ENCODE measurements around the gene LCAT.
A peak's percentile ranks its signal among the peaks of the same experiment; 100 is the strongest.
"Not testable (repeated sequence)": the region's sequence is repeated elsewhere in the genome, so short reads cannot be mapped to it uniquely, and the experiment has no call there.

Gene LCAT

DNA sequence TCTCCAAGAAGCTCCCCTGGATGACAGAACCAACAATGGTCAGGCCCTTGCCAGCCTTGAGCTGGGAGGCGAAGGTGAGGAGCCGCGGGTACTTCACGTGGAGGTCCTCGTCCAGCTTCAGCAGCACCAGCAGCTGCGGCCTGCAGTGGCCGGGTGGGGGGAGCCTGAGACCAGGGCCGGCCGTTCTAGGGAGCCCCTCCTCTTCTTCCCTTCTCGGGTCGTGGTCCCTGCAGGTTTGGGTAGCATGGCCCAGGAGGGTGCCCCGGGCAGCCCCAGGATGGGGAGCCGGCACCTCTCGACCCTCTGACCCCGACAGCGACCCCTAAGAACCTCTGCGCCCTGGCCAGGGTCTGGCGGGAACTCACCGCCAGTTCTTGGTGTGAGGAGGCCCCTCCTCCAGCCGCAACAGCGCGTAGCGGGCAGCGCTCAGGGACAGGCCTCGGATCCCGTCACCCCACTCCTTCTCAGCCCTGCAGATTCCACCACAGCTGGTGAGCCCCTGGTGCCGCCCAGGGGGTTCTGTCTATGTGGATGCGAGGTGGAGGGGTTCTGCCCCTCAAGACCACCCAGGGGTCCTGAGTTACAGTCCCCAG is 3.1 kb upstream of the LCAT start:
- no peak for DNase-seq

DNA sequence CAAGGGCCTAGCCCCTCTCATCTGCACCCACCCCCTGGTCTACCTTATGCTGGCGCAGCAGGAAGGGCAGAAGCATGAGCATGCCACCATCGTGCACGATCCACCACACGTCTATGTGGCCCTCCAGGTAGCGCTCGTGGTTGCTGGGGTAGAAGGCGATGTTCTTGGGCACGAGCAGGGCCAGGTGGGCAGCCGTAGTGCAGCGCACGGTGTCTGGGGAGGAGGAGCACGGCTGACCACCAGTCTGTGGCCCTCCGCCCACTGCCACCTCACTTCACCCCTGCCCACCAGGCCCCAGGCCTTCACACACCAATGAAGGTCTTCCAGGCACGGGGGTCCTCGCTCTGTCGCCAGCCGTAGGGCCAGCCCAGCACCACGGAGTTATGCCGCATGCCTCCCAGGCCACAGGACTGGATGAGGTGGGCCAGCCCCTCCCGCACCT is 2.2 kb upstream of the LCAT start:
- DNase-seq, result no peak

DNA sequence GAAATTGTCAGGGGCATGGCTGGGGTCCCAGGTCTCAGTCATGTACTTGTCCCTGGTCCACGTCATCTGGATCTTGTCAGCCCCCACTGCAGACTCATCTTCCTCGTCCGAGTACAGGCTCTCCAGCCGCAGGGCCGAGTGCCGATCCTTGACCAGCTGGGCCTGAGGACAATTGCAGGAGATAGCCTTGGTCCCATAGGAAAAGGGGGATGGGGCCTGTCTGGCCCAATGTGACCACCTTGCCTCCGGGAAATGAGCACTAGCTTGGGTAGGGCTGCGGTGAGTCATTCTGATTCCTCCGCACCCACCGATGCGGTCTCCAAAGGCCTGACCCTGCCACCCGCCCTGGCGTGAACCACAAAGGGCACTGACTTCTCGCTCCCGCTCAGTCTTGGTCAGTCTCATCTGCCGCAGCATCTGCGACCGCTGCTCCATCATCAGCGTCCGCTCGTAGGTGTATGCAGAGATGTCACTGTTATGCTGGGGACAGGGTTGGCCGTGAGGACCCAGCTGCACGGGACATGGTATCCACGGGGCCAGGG is 1.5 kb upstream of the LCAT start:
- DNase-seq, result no peak

DNA sequence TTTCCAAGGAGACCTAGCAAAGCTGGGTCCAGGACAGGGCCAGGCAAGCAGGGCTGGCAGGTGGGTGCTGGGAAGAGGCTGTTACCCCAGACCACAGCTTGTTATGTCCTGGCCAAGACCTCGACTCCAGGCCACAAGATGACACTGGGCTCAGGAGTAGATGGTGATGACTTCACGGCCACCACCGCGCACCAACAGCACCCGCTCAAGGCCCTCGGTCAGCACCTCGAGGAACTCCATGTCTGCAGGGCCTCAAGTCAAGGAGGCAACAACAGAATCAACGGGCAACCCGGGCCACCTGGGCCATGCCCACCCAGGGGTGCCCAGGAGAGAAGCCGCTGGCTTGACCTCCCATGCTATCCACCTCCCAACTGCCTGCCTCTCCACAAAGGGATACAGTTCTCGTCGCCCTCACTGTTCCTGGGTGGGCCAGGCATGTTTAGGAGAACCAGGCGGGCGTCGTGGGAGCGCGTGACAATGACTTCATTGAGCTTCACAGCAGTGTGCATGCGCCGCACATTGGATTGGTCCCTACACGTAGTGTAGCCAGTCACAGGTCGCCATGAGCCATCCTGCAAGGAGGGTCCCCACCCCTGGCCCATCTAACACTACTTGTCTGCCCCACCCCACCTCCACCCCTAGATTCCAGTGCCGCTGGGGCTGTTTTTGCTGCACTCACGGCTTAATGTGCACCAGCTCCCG is 921 bp upstream of the LCAT start:
- no peak for DNase-seq

DNA sequence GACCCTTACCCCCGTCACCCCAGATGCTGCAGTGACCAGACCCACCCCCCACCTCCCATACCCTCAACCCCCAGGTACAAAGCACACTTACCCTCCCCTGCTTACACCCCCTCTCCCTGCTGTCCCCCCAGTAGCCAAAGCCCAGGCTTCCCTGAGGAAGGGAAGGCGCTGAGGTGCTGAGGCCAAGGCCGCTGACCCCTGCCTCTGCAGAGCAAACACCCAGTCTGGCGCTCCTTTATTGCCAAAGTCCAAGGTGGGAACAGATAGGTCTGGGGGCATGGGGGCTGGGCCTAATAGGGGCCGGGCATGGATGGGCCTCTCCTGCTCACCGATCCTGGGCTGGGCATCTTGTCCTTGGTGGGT is 683 bp downstream of the LCAT start:
- no peak for DNase-seq

DNA sequence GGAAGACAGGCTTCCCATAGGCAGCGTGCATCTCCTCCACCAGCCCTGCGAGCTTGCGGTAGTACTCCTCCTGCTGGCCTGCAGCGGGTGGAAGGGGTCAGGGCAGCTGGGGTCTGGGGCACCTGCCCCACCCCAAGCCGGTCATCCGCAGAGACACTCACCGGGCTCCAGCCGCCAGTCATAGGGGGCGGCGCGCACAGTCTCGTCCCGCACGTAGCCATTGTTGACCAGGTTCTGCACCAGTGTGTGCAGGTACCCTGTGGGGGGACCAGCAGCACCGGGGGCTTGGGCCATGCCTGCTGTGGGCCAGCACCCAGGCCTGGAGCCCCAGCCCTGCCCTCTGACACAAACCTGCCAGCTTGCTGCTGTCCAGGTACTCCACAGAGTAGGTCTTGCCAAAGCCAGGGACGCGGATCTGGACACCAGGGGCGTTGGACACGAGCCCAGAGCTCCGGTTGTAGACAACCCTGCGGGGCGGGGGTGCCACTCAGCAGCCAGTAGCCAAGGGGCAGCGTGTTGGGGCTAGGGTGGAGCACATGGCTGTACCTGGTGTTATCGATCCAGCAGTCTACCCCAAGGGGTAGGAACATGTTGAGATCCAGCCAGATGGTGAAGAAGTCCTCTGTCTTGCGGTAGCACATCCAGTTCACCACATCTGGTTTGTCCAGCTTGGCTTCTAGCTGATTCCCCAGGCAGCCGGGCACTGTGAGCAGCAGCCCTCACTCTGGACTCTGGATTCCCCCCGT is 1.2 kb downstream of the LCAT start:
- DNase-seq, result no peak

DNA sequence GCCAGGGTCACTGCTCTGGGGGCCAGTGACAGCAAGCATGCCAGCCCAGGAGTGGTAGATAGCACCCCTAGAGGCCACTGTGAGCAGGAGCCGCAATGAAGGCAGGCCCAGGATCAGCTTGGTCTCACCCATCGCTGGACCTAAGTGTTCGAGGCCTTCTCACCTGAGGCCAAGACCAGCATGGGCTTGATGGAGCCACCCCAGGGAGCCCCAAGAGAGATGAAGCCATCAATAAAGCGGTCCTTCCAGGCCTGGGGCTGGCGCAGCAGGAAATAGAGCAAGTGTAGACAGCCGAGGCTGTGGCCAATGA is 1.8 kb downstream of the LCAT start:
- DNase-seq, result peak in 2 of 6 experiments; percentile 7 to 16

DNA sequence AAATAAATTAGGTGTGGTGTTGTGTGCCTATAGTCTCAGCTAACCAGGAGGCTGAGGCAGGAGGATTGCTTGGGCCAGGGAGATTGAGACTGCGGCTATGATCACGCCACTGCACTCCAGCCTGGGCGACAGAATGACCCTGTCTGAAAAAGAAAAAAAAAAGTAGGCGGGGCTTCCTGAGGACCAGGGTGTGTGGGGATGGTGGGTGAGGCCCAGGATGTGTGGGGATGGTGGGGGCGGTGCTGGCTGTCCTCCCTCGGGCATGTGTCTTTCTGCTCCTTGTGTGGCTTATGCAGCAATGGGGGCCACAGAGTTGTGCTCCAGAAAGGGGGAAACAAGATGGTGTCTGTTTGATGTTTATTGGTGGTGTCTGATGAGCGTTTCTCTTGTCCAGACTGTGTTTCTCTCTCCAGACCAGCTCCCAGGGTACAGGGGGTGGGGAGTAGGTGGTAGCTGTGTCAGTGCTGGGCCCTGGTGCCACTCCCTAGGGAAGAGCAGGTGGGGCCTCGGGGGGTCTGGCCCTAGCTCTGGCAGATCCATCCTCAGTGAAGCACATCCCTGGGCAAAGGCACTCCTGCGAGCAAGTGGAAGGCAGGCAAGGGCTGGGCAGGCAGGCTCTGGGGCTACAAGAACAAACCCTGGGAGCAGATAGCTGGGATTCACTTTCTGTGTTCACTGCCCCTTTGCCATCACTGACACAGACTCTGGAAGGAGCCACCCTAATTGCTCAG is 2.3 kb downstream of the LCAT start:
- DNase-seq, result no peak

DNA sequence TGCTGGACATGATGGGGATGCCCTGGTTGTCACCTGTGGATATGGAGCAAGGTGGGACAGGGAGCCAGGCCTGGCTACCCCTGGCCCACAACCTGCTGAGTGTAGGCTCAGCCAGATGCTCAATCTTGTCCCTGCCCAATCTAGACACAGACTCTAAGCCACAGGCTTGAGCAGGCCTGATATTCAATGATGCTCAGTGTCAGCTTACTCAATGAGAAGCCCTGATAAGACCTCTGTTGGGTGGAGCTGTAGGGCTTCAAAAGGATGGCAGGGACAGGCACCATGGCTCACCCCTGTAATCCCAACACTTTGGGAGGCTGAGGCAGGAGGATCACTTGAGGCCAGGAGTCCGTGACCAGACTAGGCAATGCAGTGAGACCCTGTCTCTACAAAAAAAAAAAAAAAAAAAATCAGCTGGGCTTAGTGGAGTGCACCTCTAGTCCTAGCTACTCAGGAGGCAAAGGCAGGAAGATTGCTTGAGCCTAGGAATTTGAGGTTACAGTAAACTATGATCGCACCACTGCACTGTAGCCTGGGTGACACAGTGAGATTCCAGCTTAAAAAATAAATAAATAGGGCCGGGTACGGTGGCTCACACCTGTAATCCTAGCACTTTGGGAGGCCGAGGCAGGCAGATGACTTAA is 3.4 kb downstream of the LCAT start:
- no peak for DNase-seq

DNA sequence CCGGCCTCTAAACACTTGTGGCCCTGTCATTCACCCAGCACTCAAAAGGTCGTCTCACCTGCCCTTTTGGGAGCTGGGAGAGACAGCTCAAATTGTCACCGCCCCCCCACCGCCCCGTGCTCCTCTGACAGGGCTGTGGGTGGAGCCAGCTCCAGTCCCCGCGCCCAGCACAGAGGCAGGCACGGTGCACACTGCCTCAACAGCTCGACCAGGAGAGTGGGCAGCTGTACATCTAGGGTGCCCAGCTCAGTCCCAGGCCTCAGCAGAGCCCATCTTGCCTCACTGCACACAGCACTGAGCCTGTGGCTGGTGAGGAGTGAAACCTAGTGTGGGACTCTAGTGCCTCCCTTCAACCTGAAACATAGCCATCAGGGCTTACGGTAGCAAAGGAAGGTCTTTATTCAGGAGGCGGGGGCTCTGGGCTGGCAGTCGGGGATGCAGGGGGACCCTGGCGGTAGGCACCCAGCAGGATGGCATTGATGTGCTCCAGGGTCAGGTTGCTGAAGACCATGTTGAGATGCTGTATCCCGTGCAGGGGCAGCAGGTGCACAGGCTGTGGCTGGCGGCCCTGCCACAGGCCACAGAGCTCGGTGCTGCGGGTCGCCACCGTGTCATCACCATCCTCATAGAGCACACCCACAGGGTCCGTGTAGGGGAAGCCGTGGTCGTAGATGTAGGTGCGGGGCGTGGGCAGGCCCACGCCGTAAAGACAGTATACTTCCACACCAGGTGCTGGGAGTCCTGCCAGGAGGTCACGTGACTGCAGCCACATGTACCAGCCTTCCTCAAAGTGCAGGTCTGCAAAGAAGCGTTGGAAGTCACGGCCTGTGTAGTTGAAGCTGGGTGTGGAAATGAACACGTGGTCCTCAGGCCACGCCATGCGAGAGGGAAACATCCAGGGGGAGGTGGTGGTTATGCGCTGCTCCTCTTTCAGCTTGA is 4.1 kb downstream of the LCAT start:
- peak in 4 of 6 experiments; percentile 27 to 60 (median 40) for DNase-seq

DNA sequence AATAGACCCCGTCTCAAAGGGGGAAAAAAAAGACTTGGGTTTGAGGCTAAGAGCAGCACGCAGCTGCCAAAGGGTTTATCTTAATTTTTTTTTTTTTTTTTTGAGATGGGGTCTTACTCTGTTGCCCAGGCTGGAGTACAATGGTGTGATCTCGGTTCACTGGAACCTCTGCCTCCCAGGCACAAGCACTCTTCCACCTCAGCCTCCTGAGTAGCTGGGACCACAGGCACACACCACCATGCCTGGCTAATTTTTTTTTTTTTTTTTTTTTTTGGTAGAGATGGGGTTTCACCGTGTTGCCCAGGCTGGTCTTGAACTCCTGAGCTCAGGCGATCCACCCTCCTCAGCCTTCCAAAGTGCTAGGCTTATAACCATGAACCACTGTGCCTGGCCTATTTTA is 6.2 kb downstream of the LCAT start:
- DNase-seq, result not testable (repeated sequence)

DNA sequence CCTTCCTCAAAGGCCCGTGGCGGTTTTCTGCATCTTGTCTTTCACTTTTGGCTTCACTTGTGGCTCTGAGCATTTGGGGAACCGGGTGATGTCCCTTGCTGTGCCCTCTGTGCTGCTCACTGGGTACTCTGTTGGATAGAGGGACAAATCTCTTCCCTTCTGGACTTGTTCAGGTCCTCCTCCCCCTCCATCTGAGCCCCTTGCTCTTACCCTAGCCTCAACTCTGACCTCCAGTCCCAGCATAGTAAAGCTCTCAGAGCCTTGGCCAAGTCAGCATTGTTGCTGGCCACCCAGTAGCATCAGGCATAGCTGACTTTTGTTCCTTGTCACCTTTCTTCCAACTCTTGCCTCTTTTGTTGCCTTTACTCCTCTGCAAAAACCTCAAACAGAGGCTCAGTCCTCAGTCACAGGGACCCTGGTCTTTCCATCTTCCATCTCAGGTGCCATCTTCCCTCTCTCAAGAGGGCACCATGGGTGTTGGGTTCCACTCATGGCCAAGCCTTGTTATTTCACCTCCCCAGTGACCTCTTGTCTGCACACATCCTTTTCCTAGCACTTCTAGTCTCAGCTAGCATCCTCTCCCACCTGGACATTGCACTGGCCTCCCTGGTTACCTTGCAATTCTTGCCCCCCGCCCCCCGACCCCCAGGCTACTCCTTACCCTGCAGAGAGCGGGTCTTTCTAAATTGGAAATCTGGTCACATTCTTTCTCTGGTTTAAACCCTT is 6.9 kb downstream of the LCAT start:
- DNase-seq, result peak in 1 of 6 experiments; percentile 73

DNA sequence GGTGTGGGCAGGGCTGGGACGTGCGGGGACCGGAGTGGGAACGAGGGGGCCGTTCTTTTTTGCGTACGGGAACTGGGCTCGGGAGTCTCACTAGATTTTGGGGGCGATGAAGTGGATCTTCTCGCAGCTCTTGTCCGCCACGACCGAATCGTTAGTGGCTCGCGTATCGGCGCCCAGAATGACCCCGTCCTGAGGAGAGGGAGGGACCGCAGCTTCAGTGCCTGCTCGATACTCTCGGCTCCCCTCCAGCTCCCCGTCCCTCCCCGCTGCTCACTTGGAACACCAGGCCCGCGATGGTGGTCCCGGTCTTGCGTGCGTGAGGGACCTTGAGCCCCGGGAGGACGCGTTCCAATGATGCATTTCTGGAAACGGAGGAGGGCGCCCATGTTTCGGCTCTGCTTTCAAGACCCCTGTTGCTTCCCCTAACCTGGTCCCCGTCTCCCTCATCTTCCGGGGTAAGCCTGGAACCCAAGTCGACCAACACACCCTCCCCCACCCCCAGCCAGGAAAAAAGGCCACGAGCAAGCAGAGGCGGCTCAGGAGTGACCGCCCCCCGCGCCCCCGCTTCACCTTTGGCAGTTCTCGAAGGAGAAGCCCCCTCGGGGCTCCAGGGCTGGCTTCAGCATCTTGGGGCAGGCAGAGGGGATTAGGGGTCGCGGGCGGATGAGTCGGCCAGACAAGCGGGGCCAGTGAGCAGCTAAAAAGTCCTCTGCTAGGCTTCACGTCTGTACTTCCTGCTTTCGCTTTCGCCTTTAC is 7.6 kb downstream of the LCAT start, which contains the start of gene PSMB10:
PSMB10 (minus strand) TSS at position 727 of the 756 bp plus-strand sequence; CDS start at position 626, 101 bp downstream.
- peak in 5 of 6 experiments; percentile 55 to 86 (median 81) for DNase-seq

DNA sequence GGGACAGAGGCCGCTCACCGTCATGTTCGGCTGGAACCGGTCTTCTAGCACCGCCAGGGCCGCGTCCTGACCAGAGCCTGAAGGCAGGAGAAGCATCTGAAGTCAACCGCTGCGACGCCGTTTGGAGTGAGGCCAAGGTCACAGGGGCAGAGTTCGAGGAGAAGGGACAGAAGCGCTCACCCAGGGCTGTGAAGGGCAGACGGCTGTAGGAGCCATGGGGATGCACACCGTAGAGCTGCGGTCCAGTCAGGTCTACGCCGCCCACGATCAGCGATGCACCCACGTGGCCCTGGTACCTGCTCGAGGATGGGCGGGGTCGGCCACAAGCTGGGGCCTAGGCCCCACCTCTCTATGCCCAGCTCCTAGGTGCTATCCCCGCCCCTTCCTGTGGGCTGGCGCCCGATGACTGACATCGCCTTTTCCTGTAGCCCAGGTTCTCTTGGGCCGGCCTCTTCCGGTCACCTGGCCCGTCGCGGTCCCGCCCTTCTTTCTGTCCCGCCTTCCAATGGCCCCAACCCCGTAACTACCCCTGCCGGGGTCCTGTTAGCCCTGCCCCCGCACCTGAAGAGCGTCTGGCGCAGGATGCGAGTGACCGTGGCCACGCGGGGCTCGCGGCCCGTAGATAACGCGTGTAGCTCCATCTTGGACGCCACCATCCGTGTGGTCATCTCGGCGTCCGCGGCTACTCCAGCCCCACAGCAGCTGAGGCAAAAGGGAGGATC is 8.4 kb downstream of the LCAT start:
- DNase-seq, result peak; percentile 83 to 95 (median 89)

DNA sequence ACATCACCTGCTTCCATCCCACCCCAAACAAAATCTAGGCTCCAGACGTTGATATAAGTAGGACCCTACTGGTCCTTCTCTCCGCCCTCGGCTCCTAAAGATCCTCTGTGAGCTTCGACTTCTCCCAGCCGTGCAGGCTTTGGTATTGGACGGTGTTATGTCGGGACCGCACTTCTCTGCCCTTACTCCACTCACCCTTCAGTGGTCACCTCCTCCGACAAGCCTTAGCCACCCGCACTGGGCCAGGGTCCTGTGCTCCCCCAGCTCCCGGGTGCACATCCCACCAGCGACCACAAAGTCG is 8.9 kb downstream of the LCAT start:
- no peak for DNase-seq

DNA sequence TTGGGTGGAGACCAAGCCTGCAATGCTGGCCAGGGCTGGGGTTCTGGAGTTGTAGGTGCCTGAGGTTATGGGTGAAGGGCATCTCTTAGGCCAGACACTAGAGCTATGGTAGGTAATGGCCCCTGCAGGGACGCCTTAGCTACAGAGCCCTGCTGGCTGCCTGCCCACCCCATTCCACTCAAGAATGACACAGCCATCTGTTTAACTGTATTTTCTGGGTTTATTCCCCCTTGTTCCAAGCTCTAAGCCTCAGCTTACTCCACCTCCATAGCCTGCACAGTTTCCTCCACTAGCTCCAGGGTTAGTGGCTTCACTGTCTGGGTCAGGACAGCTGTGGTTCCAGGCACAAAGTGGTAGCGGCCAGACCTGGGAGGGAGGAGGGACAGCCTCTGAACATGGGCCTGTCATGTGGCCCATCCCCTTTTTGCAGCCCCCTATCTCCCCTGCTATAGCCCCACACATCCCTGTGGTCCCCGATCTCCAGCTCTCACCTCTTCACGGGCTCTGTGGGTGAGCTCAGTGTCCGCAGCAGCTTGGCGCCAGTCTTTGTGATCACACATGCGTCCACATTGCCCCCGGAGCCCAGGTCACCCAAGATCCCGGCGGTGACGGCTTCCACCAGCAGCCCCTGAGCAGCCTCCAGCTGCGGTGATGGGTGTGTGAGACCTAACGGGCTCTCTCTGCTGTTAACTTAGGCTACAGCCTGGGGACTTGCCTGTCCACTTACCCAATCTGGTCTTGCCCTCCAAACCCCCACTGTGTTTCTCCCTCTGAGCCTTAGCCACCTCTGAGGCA is 9.4 kb downstream of the LCAT start:
- DNase-seq, result no peak

DNA sequence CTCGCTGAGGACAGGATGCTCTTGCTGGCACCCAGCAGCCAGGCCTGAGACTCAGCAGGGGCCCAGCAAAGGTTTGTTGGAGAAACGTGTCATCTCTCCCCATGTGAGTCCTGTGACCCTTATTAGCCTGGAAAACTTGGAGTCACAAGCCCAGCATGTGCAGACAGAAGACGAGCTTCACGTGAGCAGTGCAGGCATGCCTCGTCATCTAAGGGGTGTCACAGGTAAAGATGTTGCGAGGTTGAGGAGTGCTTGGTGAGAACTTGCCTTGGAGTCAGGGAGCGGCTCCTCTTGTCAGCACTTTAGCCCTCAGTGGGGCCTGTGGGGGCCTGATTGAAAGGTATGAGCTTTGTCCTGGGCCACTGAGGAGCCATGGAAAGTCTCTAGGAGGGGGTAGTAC is 10.1 kb downstream of the LCAT start:
- DNase-seq, result no peak

DNA sequence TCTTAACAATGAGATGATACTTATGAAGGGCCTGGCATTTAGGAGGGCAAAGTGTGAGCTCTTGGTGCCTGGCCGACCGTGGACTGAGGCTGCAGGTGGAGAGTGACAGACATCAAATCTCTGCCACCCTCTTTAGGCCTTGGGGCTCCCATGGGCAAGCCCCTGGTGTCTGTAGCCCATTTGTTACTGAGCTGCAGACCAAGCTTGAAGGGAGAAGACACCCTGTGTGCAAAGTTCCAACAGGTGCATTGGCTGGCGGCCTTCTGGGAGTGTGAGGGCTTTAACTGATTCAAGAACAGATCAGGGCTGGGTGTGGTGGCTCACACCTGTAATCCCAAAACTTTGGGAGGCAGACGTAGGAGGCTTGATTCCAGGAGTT is 11.5 kb downstream of the LCAT start:
- DNase-seq, result no peak

Data from stimulated activated naive CD4-positive, alpha-beta T cell (primary cell).